SK-N-SH (cell line): ENCODE measurements around the gene ADD3. TPM values are rescaled to one million over a fixed set of nuclear protein-coding genes. Genes with fewer than 3 reads are reported as not detected.

Experiments
- CTCF ChIA-PET: fragments of 300-600, 350-600 bp; formaldehyde crosslinking; extraction: SDS; loops from one replicate; lab custom pipeline; 2021; lab: Yijun Ruan, JAX
- POLR2A ChIA-PET: fragments of 350-600 bp; sonication (Branson Sonifier 250); formaldehyde crosslinking; extraction: SDS; loops from one replicate; lab custom pipeline; 2020; ENCODE audit warnings: antibody characterized with exemption, inconsistent platforms; lab: Yijun Ruan, JAX
- DNase-seq: peaks from one replicate; pipeline ENCODE4 v3.0.0; 2012
- H2AFZ ChIP-seq: fragments of 200-600 bp; sonication (generic); 2 replicates; pipeline ENCODE4 v1.8.1; 2016; ENCODE audit warnings: antibody characterized with exemption, mild to moderate bottlenecking, low read depth
- H3F3A ChIP-seq: fragments of 200-600 bp; sonication (generic); replicated peaks from 2 replicates; pipeline ENCODE3; 2016; ENCODE audit warnings: antibody characterized with exemption, mild to moderate bottlenecking; ENCODE audit not compliant: insufficient read depth
- H3K27ac ChIP-seq, 2 experiments: fragments of 200-500 bp in 1 of 2; fragments of 200-600 bp in 1 of 2; sonication (Bioruptor generic) in 1 of 2; sonication (generic), shearing (Covaris generic) in 1 of 2; 2 replicates each; pipeline versions ENCODE4 v1.5.1 to v1.6.1; 2014 to 2016; ENCODE audit warnings: low read depth in 2 of 2, inconsistent platforms in 1 of 2, low read length in 1 of 2, mild to moderate bottlenecking in 1 of 2, mixed read lengths in 1 of 2
- H3K27me3 ChIP-seq: fragments of 200-600 bp; sonication (generic), shearing (Covaris generic); 2 replicates; pipeline ENCODE4 v1.6.1; 2016; ENCODE audit warnings: mixed run types; ENCODE audit not compliant: insufficient read depth
- H3K36me3 ChIP-seq, 2 experiments: fragments of 200-500 bp in 1 of 2; fragments of 200-600 bp in 1 of 2; sonication (Bioruptor generic) in 1 of 2; sonication (generic) in 1 of 2; replicated peaks in 1 of 2; 2 replicates each; pipeline versions ENCODE3 to v1.5.1; 2014 to 2016; ENCODE audit warnings: low read length in 1 of 2, mild to moderate bottlenecking in 1 of 2; ENCODE audit not compliant: insufficient read depth in 2 of 2, control insufficient read depth in 1 of 2
- H3K4me1 ChIP-seq, 2 experiments: fragments of 200-500 bp in 1 of 2; fragments of 200-600 bp in 1 of 2; sonication (Bioruptor generic) in 1 of 2; sonication (generic), shearing (Covaris generic) in 1 of 2; 2 replicates each; pipeline versions ENCODE4 v1.5.1 to v1.6.1; 2014 to 2016; ENCODE audit warnings: low read depth in 1 of 2, low read length in 1 of 2, mixed run types in 1 of 2; ENCODE audit not compliant: insufficient read depth in 2 of 2, control insufficient read depth in 1 of 2
- H3K4me2 ChIP-seq: fragments of 200-600 bp; sonication (generic), shearing (Covaris generic); 2 replicates; pipeline ENCODE4 v1.6.1; 2017; ENCODE audit warnings: mixed run types
- H3K4me3 ChIP-seq, 2 experiments: fragments of 200-500 bp in 1 of 2; fragments of 200-600 bp in 1 of 2; sonication (Bioruptor generic) in 1 of 2; sonication (generic), shearing (Covaris generic) in 1 of 2; 2 replicates each; pipeline versions ENCODE4 v1.5.1 to v1.8.1; 2014 to 2016; ENCODE audit warnings: low read depth in 2 of 2, inconsistent platforms in 1 of 2, low read length in 1 of 2, mild to moderate bottlenecking in 1 of 2, mixed read lengths in 1 of 2, moderate library complexity in 1 of 2
- H3K79me2 ChIP-seq: fragments of 200-600 bp; sonication (generic); 2 replicates; pipeline ENCODE4 v1.8.1; 2017; ENCODE audit warnings: mild to moderate bottlenecking; ENCODE audit not compliant: insufficient read depth
- H3K9ac ChIP-seq: fragments of 200-600 bp; sonication (generic); 2 replicates; pipeline ENCODE4 v1.6.1; 2017; ENCODE audit warnings: mixed run types
- H3K9me2 ChIP-seq: fragments of 200-600 bp; sonication (generic); 2 replicates; pipeline ENCODE4 v1.6.1; 2017; ENCODE audit warnings: mixed run types
- H3K9me3 ChIP-seq: fragments of 200-600 bp; sonication (generic); 2 replicates; pipeline ENCODE4 v1.6.1; 2017; ENCODE audit warnings: mixed run types, mild to moderate bottlenecking, moderate library complexity
- H4K20me1 ChIP-seq: fragments of 200-600 bp; sonication (generic); 2 replicates; pipeline ENCODE4 v1.6.1; 2017; ENCODE audit warnings: mild to moderate bottlenecking, mixed run types; ENCODE audit not compliant: insufficient read depth
- ELF1 ChIP-seq: IDR thresholded peaks from 2 replicates; pipeline ENCODE4 v1.4.0; 2012
- EZH2phosphoT487 ChIP-seq: fragments of 200-600 bp; sonication (generic); IDR thresholded peaks from 2 replicates; pipeline ENCODE4 v1.6.1; 2017; ENCODE audit warnings: low read depth, mixed run types, mild to moderate bottlenecking, antibody characterized with exemption, moderate library complexity, borderline replicate concordance
- FOSL2 ChIP-seq: IDR thresholded peaks from 2 replicates; pipeline ENCODE4 v1.4.0; 2012; ENCODE audit warnings: low read depth, mild to moderate bottlenecking, moderate library complexity, borderline replicate concordance
- FOXJ3 ChIP-seq: sonication (generic); formaldehyde crosslinking; IDR thresholded peaks from 2 replicates; pipeline ENCODE4 v1.5.1; 2020; ENCODE audit warnings: mild to moderate bottlenecking, missing genetic modification reagents
- GABPA ChIP-seq: IDR thresholded peaks from 2 replicates; pipeline ENCODE4 v1.4.0; 2012; ENCODE audit warnings: low read depth, mild to moderate bottlenecking
- MEF2A ChIP-seq: IDR thresholded peaks from 2 replicates; pipeline ENCODE4 v1.4.0; 2012; ENCODE audit warnings: low read depth, borderline replicate concordance
- MXI1 ChIP-seq: IDR thresholded peaks from 2 replicates; pipeline ENCODE4 v1.6.1; 2012; ENCODE audit warnings: mild to moderate bottlenecking, low read depth, low read length, improper control_type of control experiment
- POLR2AphosphoS5 ChIP-seq: IDR thresholded peaks from 2 replicates; pipeline ENCODE4 v1.6.1; 2012; ENCODE audit warnings: low read depth, low read length
- RAD21 ChIP-seq: IDR thresholded peaks from 2 replicates; pipeline ENCODE4 v1.6.1; 2012; ENCODE audit warnings: mild to moderate bottlenecking, low read length
- SMC3 ChIP-seq: IDR thresholded peaks from 2 replicates; pipeline ENCODE4 v1.6.1; 2012; ENCODE audit warnings: low read depth, low read length, improper control_type of control experiment
- TCF12 ChIP-seq: IDR thresholded peaks from 2 replicates; pipeline ENCODE4 v1.4.0; 2012
- WGBS: methylation state at CpG from one replicate; pipeline ENCODE4 v1.1.6; 2017; ENCODE audit warnings: low lambda C conversion rate; 5-methylcytosine and 5-hydroxymethylcytosine counted together
- polyA plus RNA-seq, 3 experiments: library from polyadenylated mRNA; depleted of rRNA; stranded (reverse); fragments of >200 nt; gene quantifications; 2 replicates each; pipeline ENCODE4 v1.2.3, GENCODE V29; 2012
- TF ChIP-seq, protein P1 (sequence below): IDR thresholded peaks from 2 replicates; pipeline ENCODE4 v1.6.1; 2012; ENCODE audit warnings: mild to moderate bottlenecking, low read depth, low read length, moderate library complexity
- TF ChIP-seq, protein P2 (sequence below): fragments of 150-350 bp; IDR thresholded peaks from 2 replicates; pipeline ENCODE4 v1.6.1; 2016; ENCODE audit warnings: mild to moderate bottlenecking, low read depth, low read length
- TF ChIP-seq, protein P3 (sequence below): IDR thresholded peaks from 2 replicates; pipeline ENCODE4 v1.4.0; 2012; ENCODE audit warnings: low read depth, borderline replicate concordance
- TF ChIP-seq, protein P4 (sequence below): IDR thresholded peaks from 2 replicates; pipeline ENCODE4; 2012

Gene ADD3
- polyA plus RNA-seq, 1 of the 3 experiments (the other 2 are of a cell fraction) = 27.6 TPM

DNA sequence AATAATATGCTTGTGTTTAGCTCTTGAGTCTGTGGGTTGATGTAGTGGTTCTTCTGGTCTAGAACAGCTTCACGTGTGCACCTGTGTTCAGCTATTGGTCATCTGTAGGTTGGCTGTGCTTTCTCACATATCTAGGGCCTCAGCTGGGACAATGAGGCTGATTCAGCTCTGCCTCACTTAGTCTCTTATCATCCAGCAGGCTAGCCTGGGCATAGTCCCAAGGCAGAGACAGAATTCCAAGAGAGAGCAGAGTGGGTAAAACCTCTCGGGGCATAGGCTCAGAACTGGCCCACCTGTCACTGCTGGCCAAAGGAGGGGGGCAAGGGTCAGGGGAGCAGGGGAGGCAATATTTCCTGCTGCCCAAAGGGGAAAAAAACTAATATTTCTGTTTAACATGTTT, 167.6 kb downstream of the ADD3 start:
- H3K4me2 ChIP-seq = no peak overlapping the region
- no peaks in the 10 kb centered on the region for H4K20me1 ChIP-seq
- TF ChIP-seq RAD21 (no peak), FOXJ3 (CRISPR knock-in tag) (no peak), TCF12 (no peak), FOSL2 (no peak), MEF2A (no peak), GABPA (no peak)
- TF ChIP-seq, protein P1, sequence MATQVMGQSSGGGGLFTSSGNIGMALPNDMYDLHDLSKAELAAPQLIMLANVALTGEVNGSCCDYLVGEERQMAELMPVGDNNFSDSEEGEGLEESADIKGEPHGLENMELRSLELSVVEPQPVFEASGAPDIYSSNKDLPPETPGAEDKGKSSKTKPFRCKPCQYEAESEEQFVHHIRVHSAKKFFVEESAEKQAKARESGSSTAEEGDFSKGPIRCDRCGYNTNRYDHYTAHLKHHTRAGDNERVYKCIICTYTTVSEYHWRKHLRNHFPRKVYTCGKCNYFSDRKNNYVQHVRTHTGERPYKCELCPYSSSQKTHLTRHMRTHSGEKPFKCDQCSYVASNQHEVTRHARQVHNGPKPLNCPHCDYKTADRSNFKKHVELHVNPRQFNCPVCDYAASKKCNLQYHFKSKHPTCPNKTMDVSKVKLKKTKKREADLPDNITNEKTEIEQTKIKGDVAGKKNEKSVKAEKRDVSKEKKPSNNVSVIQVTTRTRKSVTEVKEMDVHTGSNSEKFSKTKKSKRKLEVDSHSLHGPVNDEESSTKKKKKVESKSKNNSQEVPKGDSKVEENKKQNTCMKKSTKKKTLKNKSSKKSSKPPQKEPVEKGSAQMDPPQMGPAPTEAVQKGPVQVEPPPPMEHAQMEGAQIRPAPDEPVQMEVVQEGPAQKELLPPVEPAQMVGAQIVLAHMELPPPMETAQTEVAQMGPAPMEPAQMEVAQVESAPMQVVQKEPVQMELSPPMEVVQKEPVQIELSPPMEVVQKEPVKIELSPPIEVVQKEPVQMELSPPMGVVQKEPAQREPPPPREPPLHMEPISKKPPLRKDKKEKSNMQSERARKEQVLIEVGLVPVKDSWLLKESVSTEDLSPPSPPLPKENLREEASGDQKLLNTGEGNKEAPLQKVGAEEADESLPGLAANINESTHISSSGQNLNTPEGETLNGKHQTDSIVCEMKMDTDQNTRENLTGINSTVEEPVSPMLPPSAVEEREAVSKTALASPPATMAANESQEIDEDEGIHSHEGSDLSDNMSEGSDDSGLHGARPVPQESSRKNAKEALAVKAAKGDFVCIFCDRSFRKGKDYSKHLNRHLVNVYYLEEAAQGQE = no peak
- TF ChIP-seq, protein P2, sequence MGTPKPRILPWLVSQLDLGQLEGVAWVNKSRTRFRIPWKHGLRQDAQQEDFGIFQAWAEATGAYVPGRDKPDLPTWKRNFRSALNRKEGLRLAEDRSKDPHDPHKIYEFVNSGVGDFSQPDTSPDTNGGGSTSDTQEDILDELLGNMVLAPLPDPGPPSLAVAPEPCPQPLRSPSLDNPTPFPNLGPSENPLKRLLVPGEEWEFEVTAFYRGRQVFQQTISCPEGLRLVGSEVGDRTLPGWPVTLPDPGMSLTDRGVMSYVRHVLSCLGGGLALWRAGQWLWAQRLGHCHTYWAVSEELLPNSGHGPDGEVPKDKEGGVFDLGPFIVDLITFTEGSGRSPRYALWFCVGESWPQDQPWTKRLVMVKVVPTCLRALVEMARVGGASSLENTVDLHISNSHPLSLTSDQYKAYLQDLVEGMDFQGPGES = no peak
- H3K9me2 ChIP-seq = no peaks in the 10 kb centered on the region
- ChIA-PET POLR2A (no interaction called here), CTCF (interaction anchor here (0.6 to 1.0 kb wide), 2 partner anchors 31 to 202 kb away, joined by 3 to 5 read pairs; no protein-coding TSS in a partner anchor)
- no peaks in the 10 kb centered on the region for H3K79me2 ChIP-seq
- no peaks in the 10 kb centered on the region for H3K9me3 ChIP-seq
- no peaks in the 10 kb centered on the region; a peak in 1 of 4 replicates for H3K4me1 ChIP-seq
- no peaks in the 10 kb centered on the region for H3F3A ChIP-seq
- H3K4me3 ChIP-seq = no peak overlapping the region
- H3K27me3 ChIP-seq = no peaks in the 10 kb centered on the region
- H2AFZ ChIP-seq = no peak overlapping the region
- H3K36me3 ChIP-seq = no peaks in the 10 kb centered on the region
- 47% methylated on average over 2 of the region's 2 CpGs for WGBS
- H3K9ac ChIP-seq = no peak overlapping the region
- H3K27ac ChIP-seq = no peak overlapping the region
- DNase-seq = no peak

DNA sequence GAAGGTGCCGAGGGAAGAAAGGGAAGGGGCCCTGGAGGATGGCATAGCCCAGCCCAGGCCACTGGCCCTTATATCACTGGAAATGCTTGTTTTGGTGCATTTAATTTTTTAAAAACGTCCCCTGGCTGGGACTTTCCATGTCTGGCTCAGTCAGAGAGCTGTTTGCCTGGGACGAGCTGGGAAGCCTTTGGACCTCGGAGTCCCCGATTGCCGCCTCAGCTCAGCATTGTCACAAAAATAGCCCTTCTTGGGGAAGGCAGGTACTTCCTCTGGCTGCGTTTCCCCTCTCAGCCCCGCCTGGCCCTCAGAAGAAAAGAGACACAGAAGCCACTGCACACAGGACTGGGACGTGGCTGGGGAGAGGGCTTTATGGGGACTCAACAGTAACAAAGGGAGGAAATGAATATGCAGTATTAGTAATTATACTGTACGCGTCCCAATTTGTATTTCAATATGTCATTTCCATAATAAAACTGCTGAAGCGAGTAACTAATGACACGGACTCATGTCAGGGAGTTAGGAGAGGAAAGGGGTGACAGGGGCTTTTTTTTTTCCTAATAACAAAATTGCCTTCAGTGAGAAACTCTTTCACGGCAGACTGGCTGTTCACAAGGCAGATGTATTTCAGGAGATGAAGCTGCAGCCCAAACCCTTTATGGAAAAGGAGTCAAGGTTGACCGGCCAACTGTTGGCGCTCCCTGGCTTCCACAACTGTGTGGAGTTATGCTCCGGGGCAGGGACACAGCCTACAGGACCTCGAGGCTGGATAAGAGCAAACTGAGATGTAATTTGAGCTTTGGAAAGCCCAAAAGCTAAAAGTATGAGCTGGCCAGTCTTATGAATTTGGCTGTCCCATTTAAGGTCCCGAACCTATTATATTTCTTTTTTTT, 168.6 kb downstream of the ADD3 start:
- TF ChIP-seq EZH2phosphoT487 = no peak
- TF ChIP-seq, protein P3, sequence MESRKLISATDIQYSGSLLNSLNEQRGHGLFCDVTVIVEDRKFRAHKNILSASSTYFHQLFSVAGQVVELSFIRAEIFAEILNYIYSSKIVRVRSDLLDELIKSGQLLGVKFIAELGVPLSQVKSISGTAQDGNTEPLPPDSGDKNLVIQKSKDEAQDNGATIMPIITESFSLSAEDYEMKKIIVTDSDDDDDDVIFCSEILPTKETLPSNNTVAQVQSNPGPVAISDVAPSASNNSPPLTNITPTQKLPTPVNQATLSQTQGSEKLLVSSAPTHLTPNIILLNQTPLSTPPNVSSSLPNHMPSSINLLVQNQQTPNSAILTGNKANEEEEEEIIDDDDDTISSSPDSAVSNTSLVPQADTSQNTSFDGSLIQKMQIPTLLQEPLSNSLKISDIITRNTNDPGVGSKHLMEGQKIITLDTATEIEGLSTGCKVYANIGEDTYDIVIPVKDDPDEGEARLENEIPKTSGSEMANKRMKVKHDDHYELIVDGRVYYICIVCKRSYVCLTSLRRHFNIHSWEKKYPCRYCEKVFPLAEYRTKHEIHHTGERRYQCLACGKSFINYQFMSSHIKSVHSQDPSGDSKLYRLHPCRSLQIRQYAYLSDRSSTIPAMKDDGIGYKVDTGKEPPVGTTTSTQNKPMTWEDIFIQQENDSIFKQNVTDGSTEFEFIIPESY = no peak
- TF ChIP-seq SMC3 = no peak
- TF ChIP-seq POLR2AphosphoS5 = no peak
- no peak for TF ChIP-seq ELF1
- no peak for TF ChIP-seq MXI1
- TF ChIP-seq GABPA = no peak
- TF ChIP-seq, protein P4, sequence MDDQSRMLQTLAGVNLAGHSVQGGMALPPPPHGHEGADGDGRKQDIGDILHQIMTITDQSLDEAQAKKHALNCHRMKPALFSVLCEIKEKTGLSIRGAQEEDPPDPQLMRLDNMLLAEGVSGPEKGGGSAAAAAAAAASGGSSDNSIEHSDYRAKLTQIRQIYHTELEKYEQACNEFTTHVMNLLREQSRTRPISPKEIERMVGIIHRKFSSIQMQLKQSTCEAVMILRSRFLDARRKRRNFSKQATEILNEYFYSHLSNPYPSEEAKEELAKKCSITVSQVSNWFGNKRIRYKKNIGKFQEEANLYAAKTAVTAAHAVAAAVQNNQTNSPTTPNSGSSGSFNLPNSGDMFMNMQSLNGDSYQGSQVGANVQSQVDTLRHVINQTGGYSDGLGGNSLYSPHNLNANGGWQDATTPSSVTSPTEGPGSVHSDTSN = no peak
- Histone ChIP-seq H3K9me3 (no peaks in the 10 kb centered on the region), H3K4me1 (peaks cover 0 to under 1% of the 10 kb centered on the region in 2 experiments; a peak in 3 of 4 replicates), H3K36me3 (no peaks in the 10 kb centered on the region), H3K4me2 (no peak overlapping the region), H3K79me2 (no peaks in the 10 kb centered on the region), H3K9me2 (no peaks in the 10 kb centered on the region), H3K27ac (no peak overlapping the region), H3F3A (no peaks in the 10 kb centered on the region), H3K27me3 (no peaks in the 10 kb centered on the region), H3K9ac (no peak overlapping the region), H4K20me1 (no peaks in the 10 kb centered on the region), H3K4me3 (no peak overlapping the region), H2AFZ (no peak overlapping the region)
- WGBS = 77% methylated on average over 17 of the region's 19 CpGs
- ChIA-PET POLR2A (no interaction called here), CTCF (interaction anchor here (1.0 kb wide), 1 partner anchor 30 kb away, joined by 5 read pairs; no protein-coding TSS in a partner anchor)
- no peak for DNase-seq
